OCI-LY7 (cell line): Measurements from ENCODE around the gene VAPB.

Experiments
- CTCF ChIP-seq: fragments of 200-600 bp; sonication (generic); conservative IDR thresholded peaks from 2 replicates; pipeline ENCODE4 v1.5.1; 2014; ENCODE audit warnings: mild to moderate bottlenecking, antibody characterized with exemption, low read length, moderate library complexity, mixed read lengths
- EZH2phosphoT487 ChIP-seq: fragments of 200-600 bp; sonication (generic); IDR thresholded peaks from 2 replicates; pipeline ENCODE4 v1.6.1; 2018; ENCODE audit warnings: low read depth, borderline replicate concordance, mild to moderate bottlenecking, mixed run types, antibody characterized with exemption, low read length, moderate library complexity, mixed read lengths

GRCh38 chr20:58494923-58495622, 106.0 kb downstream of the VAPB start:
- TF ChIP-seq CTCF (no peak), EZH2phosphoT487 (no peak)
